K562 (cell line): ENCODE measurements around the gene TMEM225B. TPM values are rescaled to one million over a fixed set of nuclear protein-coding genes. Genes with fewer than 3 reads are reported as not detected.

Experiments used
- CCAR2 ChIP-seq: fragments of 200-400 bp; formaldehyde crosslinking; IDR thresholded peaks from 2 replicates; pipeline ENCODE4 v1.6.1; 2017; ENCODE audit warnings: mild to moderate bottlenecking, low read depth, low read length
- ETS2 ChIP-seq: IDR thresholded peaks from 2 replicates; pipeline ENCODE4 v1.6.1; 2016; ENCODE audit warnings: borderline replicate concordance, missing genetic modification characterization, mild to moderate bottlenecking, moderate library complexity, missing compliant biosample characterization; ENCODE audit not compliant: poor library complexity, severe bottlenecking
- ETV1 ChIP-seq: fragments of 450-650 bp; conservative IDR thresholded peaks from 2 replicates; pipeline ENCODE4 v1.6.1; 2016; ENCODE audit warnings: missing genetic modification characterization, control low read depth, low read depth, missing compliant biosample characterization
- MED1 ChIP-seq: sonication (generic); formaldehyde crosslinking; IDR thresholded peaks from 2 replicates; pipeline ENCODE4 v1.8.1; 2023; ENCODE audit warnings: missing genetic modification reagents, borderline replicate concordance
- ZBTB8A ChIP-seq: fragments of 450-650 bp; IDR thresholded peaks from 2 replicates; pipeline ENCODE4 v1.6.1; 2018; ENCODE audit warnings: mild to moderate bottlenecking, moderate library complexity; ENCODE audit not compliant: partially characterized antibody
- ZC3H8 ChIP-seq: fragments of 450-650 bp; IDR thresholded peaks from 2 replicates; pipeline ENCODE4 v1.6.1; 2017
- ZNF263 ChIP-seq: sonication (generic); formaldehyde crosslinking; IDR thresholded peaks from 2 replicates; pipeline ENCODE4 v1.8.0; 2022; ENCODE audit warnings: mild to moderate bottlenecking, missing genetic modification reagents, borderline replicate concordance
- ZNF584 ChIP-seq: fragments of 200-800 bp; sonication (Bioruptor generic); IDR thresholded peaks from 2 replicates; pipeline ENCODE4 v1.6.1; 2016; ENCODE audit warnings: low read depth, mild to moderate bottlenecking, missing genetic modification characterization, missing compliant biosample characterization
- polyA plus RNA-seq, 8 experiments: library from polyadenylated mRNA; depleted of rRNA in 4 of 8; stranded (reverse) in 5 of 8; unstranded in 3 of 8; fragments of >200 nt; fragmentation: Nextera tagmentation in 2 of 8; fragmentation: Illumina TruSeq in 1 of 8; extraction: Ambion mirVana in 2 of 8; extraction: Trizol in 1 of 8; gene quantifications; 2 replicates each; pipeline versions ENCODE4 v1.2.1 to v1.2.3, GENCODE V29; 2011 to 2014; ENCODE audit warnings: inconsistent platforms in 1 of 8, missing spikeins in 1 of 8
- total RNA-seq, 7 experiments: library from RNA; depleted of rRNA in 6 of 7; stranded (reverse); fragments of >200 nt in 6 of 7; fragmentation: Illumina TruSeq in 2 of 7; extraction: Trizol in 2 of 7; gene quantifications; 2 replicates each; pipeline versions ENCODE4 v1.2.1 to v1.2.3, GENCODE V29; 2011 to 2021; ENCODE audit warnings: low replicate concordance in 1 of 7
- TF ChIP-seq, protein P1 (sequence below): sonication (generic); formaldehyde crosslinking; IDR thresholded peaks from 2 replicates; pipeline ENCODE4 v1.9.0; 2022; ENCODE audit warnings: mild to moderate bottlenecking, missing genetic modification reagents
- TF ChIP-seq, protein P2 (sequence below): conservative IDR thresholded peaks from 2 replicates; pipeline ENCODE4 v1.6.1; 2011; ENCODE audit warnings: low read depth, mild to moderate bottlenecking, low read length; ENCODE audit not compliant: control insufficient read depth
- TF ChIP-seq, protein P3 (sequence below), 2 experiments: fragments of 450-650 bp in 1 of 2; sonication (generic) in 1 of 2; formaldehyde crosslinking in 1 of 2; IDR thresholded peaks; 2 replicates each; pipeline versions ENCODE4 v1.7.1 to v1.9.0; 2016 to 2022; ENCODE audit warnings: inconsistent platforms in 1 of 2, mild to moderate bottlenecking in 1 of 2, missing genetic modification reagents in 1 of 2
- TF ChIP-seq, protein P4 (sequence below): fragments of 250-450 bp; sonication (Bioruptor Pico); IDR thresholded peaks from 2 replicates; pipeline ENCODE4 v1.5.0; 2022; ENCODE audit warnings: mild to moderate bottlenecking

TMEM225B gene
- total and polyA plus RNA-seq, 9 of the 15 experiments (the other 6 are each of a cell fraction or from before 2014, with no cell fraction given), result 0.08 to 0.73 (median 0.56) TPM

DNA sequence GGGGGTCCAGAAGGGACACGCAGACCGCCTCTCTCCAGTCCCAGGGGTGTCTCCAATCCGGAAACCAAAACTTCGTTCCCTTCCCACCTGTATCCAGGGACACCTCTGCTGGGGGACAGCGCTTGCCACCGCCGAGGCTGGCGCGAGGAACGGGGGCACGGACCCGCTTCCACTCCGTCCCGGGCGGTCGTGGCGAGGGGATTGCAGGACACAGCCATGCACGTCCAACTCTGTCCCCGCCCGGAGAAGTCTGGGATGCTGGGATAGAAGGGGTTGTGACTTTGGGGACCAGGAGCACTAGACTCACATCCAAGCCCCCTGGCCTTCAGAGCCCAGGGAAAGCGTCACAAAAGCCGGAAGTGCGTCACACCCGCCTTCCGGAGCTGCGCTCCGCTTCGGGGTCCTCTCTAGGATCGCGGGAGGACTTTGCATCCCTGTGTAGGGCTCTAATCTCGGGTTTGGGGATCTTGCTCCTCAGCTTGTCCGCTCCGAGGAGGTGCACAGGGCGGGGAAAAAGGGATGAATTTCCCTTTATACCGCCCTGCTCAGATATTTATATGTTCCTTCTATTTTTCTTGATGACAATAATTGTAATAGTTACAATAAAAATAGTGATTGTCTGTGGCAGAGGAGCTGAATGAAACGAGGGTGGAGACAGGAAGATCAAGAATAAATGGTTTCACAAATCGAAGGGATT is 46.2 kb upstream of the TMEM225B start, which contains the start of gene FAM200A (continued):
- TF ChIP-seq, protein P1, sequence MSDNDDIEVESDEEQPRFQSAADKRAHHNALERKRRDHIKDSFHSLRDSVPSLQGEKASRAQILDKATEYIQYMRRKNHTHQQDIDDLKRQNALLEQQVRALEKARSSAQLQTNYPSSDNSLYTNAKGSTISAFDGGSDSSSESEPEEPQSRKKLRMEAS (CRISPR knock-in tag), result peak; percentile 26; the same call in 1 of the 2 replicates
- TF ChIP-seq, protein P2, sequence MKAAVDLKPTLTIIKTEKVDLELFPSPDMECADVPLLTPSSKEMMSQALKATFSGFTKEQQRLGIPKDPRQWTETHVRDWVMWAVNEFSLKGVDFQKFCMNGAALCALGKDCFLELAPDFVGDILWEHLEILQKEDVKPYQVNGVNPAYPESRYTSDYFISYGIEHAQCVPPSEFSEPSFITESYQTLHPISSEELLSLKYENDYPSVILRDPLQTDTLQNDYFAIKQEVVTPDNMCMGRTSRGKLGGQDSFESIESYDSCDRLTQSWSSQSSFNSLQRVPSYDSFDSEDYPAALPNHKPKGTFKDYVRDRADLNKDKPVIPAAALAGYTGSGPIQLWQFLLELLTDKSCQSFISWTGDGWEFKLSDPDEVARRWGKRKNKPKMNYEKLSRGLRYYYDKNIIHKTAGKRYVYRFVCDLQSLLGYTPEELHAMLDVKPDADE, result peak; percentile 77; the same call in 1 of the 2 replicates
- TF ChIP-seq, protein P3, sequence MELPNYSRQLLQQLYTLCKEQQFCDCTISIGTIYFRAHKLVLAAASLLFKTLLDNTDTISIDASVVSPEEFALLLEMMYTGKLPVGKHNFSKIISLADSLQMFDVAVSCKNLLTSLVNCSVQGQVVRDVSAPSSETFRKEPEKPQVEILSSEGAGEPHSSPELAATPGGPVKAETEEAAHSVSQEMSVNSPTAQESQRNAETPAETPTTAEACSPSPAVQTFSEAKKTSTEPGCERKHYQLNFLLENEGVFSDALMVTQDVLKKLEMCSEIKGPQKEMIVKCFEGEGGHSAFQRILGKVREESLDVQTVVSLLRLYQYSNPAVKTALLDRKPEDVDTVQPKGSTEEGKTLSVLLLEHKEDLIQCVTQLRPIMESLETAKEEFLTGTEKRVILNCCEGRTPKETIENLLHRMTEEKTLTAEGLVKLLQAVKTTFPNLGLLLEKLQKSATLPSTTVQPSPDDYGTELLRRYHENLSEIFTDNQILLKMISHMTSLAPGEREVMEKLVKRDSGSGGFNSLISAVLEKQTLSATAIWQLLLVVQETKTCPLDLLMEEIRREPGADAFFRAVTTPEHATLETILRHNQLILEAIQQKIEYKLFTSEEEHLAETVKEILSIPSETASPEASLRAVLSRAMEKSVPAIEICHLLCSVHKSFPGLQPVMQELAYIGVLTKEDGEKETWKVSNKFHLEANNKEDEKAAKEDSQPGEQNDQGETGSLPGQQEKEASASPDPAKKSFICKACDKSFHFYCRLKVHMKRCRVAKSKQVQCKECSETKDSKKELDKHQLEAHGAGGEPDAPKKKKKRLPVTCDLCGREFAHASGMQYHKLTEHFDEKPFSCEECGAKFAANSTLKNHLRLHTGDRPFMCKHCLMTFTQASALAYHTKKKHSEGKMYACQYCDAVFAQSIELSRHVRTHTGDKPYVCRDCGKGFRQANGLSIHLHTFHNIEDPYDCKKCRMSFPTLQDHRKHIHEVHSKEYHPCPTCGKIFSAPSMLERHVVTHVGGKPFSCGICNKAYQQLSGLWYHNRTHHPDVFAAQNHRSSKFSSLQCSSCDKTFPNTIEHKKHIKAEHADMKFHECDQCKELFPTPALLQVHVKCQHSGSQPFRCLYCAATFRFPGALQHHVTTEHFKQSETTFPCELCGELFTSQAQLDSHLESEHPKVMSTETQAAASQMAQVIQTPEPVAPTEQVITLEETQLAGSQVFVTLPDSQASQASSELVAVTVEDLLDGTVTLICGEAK (IDR thresholded peaks at IDR 0.05), result peak; percentile 98
- TF ChIP-seq, protein P3 (CRISPR knock-in tag; IDR thresholded peaks at IDR 0.05), result no peak
- TF ChIP-seq ZNF263 (CRISPR knock-in tag) (peak; percentile 87), ZNF584 (CRISPR knock-in tag) (no peak), MED1 (CRISPR knock-in tag) (no peak), ZC3H8 (0 out of 2 replicates have a peak, but pooled peaks have one; percentile 19), ETV1 (tag) (peak; percentile 76), ZBTB8A (no peak), CCAR2 (no peak), ETS2 (tag) (no peak)
- TF ChIP-seq, protein P4, sequence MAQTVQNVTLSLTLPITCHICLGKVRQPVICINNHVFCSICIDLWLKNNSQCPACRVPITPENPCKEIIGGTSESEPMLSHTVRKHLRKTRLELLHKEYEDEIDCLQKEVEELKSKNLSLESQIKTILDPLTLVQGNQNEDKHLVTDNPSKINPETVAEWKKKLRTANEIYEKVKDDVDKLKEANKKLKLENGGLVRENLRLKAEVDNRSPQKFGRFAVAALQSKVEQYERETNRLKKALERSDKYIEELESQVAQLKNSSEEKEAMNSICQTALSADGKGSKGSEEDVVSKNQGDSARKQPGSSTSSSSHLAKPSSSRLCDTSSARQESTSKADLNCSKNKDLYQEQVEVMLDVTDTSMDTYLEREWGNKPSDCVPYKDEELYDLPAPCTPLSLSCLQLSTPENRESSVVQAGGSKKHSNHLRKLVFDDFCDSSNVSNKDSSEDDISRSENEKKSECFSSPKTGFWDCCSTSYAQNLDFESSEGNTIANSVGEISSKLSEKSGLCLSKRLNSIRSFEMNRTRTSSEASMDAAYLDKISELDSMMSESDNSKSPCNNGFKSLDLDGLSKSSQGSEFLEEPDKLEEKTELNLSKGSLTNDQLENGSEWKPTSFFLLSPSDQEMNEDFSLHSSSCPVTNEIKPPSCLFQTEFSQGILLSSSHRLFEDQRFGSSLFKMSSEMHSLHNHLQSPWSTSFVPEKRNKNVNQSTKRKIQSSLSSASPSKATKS, result no peak
